GM12878 (cell line): ENCODE results near the gene CDC34. TPM values are rescaled to one million over a fixed set of nuclear protein-coding genes. Genes with fewer than 3 reads are reported as not detected.

Source experiments
- CBFB ChIP-seq: IDR thresholded peaks from 2 replicates; pipeline ENCODE4 v1.6.1; 2016; ENCODE audit warnings: antibody characterized with exemption, low read depth
- CBX3 ChIP-seq: fragments of 200-600 bp; sonication (generic); IDR thresholded peaks from 2 replicates; pipeline ENCODE4 v1.6.1; 2016; ENCODE audit warnings: low read depth, borderline replicate concordance
- CHD4 ChIP-seq: fragments of 200-600 bp; sonication (generic); IDR thresholded peaks from 2 replicates; pipeline ENCODE4 v1.6.1; 2016; ENCODE audit warnings: mild to moderate bottlenecking
- CREM ChIP-seq: IDR thresholded peaks from 2 replicates; pipeline ENCODE4 v1.6.1; 2014; ENCODE audit warnings: antibody characterized with exemption, low read depth
- DPF2 ChIP-seq: fragments of 450-650 bp; IDR thresholded peaks from 2 replicates; pipeline ENCODE4 v1.6.1; 2017; ENCODE audit warnings: mild to moderate bottlenecking
- EGR1 ChIP-seq, 2 experiments: IDR thresholded peaks; 1 replicate in 1 of 2; 2 replicates in 1 of 2; pipeline ENCODE4 v1.6.1; 2011 to 2012; ENCODE audit warnings: low read depth in 2 of 2, low read length in 2 of 2, borderline replicate concordance in 1 of 2, mild to moderate bottlenecking in 1 of 2, moderate library complexity in 1 of 2
- IRF4 ChIP-seq: IDR thresholded peaks from 2 replicates; pipeline ENCODE4 v1.6.1; 2011; ENCODE audit warnings: low read depth, low read length
- MAX ChIP-seq: IDR thresholded peaks from 2 replicates; pipeline ENCODE4 v1.6.1; 2012; ENCODE audit warnings: low read depth, low read length, improper control_type of control experiment
- MLLT1 ChIP-seq: fragments of 450-650 bp; IDR thresholded peaks from 2 replicates; pipeline ENCODE4 v1.6.1; 2016; ENCODE audit warnings: mild to moderate bottlenecking
- NFIC ChIP-seq: IDR thresholded peaks from 2 replicates; pipeline ENCODE4 v1.6.1; 2012; ENCODE audit warnings: low read depth, mild to moderate bottlenecking, inconsistent platforms, low read length, moderate library complexity
- PAX5 ChIP-seq: IDR thresholded peaks from 2 replicates; pipeline ENCODE4 v1.6.1; 2011; ENCODE audit warnings: low read depth, low read length, borderline replicate concordance
- PBX3 ChIP-seq: IDR thresholded peaks from 2 replicates; pipeline ENCODE4 v1.6.1; 2011; ENCODE audit warnings: mild to moderate bottlenecking, low read depth, low read length, moderate library complexity; ENCODE audit not compliant: insufficient replicate concordance
- PML ChIP-seq: IDR thresholded peaks from 2 replicates; pipeline ENCODE4 v1.6.1; 2012; ENCODE audit warnings: low read length, inconsistent platforms
- RAD21 ChIP-seq: IDR thresholded peaks from 2 replicates; pipeline ENCODE4 v1.6.1; 2011; ENCODE audit warnings: mild to moderate bottlenecking, low read depth, low read length, moderate library complexity; ENCODE audit not compliant: insufficient read depth
- RCOR1 ChIP-seq: conservative IDR thresholded peaks from 2 replicates; pipeline ENCODE4 v1.6.1; 2012; ENCODE audit warnings: low read depth, low read length, improper control_type of control experiment
- RFX5 ChIP-seq: IDR thresholded peaks from 2 replicates; pipeline ENCODE4 v1.6.1; 2011; ENCODE audit warnings: low read depth, low read length, improper control_type of control experiment
- RUNX3 ChIP-seq: IDR thresholded peaks from 2 replicates; pipeline ENCODE4 v1.6.1; 2012; ENCODE audit warnings: low read length, inconsistent platforms
- SUPT20H ChIP-seq: IDR thresholded peaks from 2 replicates; pipeline ENCODE4 v1.6.1; 2011; ENCODE audit warnings: low read depth, mild to moderate bottlenecking, low read length, moderate library complexity, borderline replicate concordance; ENCODE audit not compliant: control insufficient read depth
- TCF12 ChIP-seq: IDR thresholded peaks from 2 replicates; pipeline ENCODE4 v1.6.1; 2011; ENCODE audit warnings: low read depth, mild to moderate bottlenecking, low read length
- polyA plus RNA-seq, 11 experiments: library from polyadenylated mRNA; depleted of rRNA in 4 of 11; unstranded in 6 of 11; stranded (reverse) in 5 of 11; fragments of >200 nt; fragmentation: Nextera tagmentation in 4 of 11; fragmentation: Illumina TruSeq in 1 of 11; extraction: Ambion mirVana in 4 of 11; extraction: Trizol in 1 of 11; gene quantifications; 1 replicate in 1 of 11; 2 replicates in 10 of 11; pipeline versions ENCODE4 v1.2.1 to v1.2.3, GENCODE V29; 2011 to 2016; ENCODE audit warnings: inconsistent platforms in 2 of 11, missing spikeins in 2 of 11, low read depth in 1 of 11
- total RNA-seq, 4 experiments: library from RNA; depleted of rRNA in 3 of 4; stranded (reverse); fragments of >200 nt in 3 of 4; fragmentation: Illumina TruSeq in 1 of 4; extraction: Trizol in 1 of 4; gene quantifications; 2 replicates each; pipeline versions ENCODE4 v1.2.1 to v1.2.3, GENCODE V29; 2013 to 2021
- TF ChIP-seq, protein P1 (sequence below): fragments of 150-350 bp; IDR thresholded peaks from 2 replicates; pipeline ENCODE4 v1.6.1; 2016; ENCODE audit warnings: low read depth, low read length
- TF ChIP-seq, protein P2 (sequence below): fragments of 450-650 bp; IDR thresholded peaks from 2 replicates; pipeline ENCODE4 v1.6.1; 2017; ENCODE audit warnings: mild to moderate bottlenecking, moderate library complexity

CDC34 gene
- total and polyA plus RNA-seq, 10 of the 15 experiments (the other 5 are each of a cell fraction or from before 2014, with no cell fraction given), result 0.31 to 48.9 (median 28.5) TPM

DNA sequence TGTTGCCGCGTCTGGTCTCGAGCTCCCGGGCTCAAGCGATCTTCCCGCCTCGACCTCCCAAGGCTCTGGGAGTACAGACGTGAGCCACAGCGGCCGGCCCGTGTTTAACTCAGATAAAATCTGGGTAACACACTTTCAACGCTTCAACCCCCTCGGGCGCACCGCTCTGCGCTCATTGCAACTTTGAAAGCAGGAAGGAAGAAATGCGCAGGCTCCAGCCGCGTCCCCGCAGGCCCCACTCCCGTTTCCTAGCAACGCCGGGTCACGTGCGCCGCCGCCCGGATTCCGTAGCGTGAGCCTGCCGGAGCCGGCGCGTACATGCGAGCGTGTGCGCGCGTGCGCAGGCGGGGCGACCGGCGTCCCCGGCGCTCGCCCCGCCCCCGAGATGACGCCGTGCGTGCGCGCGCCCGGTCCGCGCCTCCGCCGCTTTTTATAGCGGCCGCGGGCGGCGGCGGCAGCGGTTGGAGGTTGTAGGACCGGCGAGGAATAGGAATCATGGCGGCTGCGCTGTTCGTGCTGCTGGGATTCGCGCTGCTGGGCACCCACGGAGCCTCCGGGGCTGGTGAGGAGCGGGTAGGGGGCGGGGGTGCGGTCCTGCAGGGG, 40.7 kb downstream of the CDC34 start, which contains the start of gene BSG (continued):
- TF ChIP-seq NFIC, result no peak
- TF ChIP-seq TCF12, result peak; percentile 61; the same call in 1 of the 2 replicates
- TF ChIP-seq PML, result peak; percentile 93
- TF ChIP-seq, protein P1, sequence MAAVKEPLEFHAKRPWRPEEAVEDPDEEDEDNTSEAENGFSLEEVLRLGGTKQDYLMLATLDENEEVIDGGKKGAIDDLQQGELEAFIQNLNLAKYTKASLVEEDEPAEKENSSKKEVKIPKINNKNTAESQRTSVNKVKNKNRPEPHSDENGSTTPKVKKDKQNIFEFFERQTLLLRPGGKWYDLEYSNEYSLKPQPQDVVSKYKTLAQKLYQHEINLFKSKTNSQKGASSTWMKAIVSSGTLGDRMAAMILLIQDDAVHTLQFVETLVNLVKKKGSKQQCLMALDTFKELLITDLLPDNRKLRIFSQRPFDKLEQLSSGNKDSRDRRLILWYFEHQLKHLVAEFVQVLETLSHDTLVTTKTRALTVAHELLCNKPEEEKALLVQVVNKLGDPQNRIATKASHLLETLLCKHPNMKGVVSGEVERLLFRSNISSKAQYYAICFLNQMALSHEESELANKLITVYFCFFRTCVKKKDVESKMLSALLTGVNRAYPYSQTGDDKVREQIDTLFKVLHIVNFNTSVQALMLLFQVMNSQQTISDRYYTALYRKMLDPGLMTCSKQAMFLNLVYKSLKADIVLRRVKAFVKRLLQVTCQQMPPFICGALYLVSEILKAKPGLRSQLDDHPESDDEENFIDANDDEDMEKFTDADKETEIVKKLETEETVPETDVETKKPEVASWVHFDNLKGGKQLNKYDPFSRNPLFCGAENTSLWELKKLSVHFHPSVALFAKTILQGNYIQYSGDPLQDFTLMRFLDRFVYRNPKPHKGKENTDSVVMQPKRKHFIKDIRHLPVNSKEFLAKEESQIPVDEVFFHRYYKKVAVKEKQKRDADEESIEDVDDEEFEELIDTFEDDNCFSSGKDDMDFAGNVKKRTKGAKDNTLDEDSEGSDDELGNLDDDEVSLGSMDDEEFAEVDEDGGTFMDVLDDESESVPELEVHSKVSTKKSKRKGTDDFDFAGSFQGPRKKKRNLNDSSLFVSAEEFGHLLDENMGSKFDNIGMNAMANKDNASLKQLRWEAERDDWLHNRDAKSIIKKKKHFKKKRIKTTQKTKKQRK, result no peak
- peak; percentile 68 to 92 for TF ChIP-seq EGR1 (IDR thresholded peaks at IDR 0.05; ENCODE audit: borderline replicate concordance in 1 of 2, low read depth in 2 of 2, low read length in 2 of 2)
- TF ChIP-seq RAD21, result no peak
- TF ChIP-seq PAX5, result no peak
- no peak for TF ChIP-seq SUPT20H
- TF ChIP-seq, protein P2, sequence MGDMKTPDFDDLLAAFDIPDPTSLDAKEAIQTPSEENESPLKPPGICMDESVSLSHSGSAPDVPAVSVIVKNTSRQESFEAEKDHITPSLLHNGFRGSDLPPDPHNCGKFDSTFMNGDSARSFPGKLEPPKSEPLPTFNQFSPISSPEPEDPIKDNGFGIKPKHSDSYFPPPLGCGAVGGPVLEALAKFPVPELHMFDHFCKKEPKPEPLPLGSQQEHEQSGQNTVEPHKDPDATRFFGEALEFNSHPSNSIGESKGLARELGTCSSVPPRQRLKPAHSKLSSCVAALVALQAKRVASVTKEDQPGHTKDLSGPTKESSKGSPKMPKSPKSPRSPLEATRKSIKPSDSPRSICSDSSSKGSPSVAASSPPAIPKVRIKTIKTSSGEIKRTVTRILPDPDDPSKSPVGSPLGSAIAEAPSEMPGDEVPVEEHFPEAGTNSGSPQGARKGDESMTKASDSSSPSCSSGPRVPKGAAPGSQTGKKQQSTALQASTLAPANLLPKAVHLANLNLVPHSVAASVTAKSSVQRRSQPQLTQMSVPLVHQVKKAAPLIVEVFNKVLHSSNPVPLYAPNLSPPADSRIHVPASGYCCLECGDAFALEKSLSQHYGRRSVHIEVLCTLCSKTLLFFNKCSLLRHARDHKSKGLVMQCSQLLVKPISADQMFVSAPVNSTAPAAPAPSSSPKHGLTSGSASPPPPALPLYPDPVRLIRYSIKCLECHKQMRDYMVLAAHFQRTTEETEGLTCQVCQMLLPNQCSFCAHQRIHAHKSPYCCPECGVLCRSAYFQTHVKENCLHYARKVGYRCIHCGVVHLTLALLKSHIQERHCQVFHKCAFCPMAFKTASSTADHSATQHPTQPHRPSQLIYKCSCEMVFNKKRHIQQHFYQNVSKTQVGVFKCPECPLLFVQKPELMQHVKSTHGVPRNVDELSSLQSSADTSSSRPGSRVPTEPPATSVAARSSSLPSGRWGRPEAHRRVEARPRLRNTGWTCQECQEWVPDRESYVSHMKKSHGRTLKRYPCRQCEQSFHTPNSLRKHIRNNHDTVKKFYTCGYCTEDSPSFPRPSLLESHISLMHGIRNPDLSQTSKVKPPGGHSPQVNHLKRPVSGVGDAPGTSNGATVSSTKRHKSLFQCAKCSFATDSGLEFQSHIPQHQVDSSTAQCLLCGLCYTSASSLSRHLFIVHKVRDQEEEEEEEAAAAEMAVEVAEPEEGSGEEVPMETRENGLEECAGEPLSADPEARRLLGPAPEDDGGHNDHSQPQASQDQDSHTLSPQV, result peak; percentile 43; the same call in 1 of the 2 replicates
- peak; percentile 78 for TF ChIP-seq DPF2
- no peak for TF ChIP-seq CHD4
- peak; percentile 53 for TF ChIP-seq CREM
- peak; percentile 79 for TF ChIP-seq CBFB
- TF ChIP-seq RFX5, result no peak
- peak; percentile 80 for TF ChIP-seq RUNX3
- TF ChIP-seq MAX, result peak; percentile 99
- TF ChIP-seq PBX3, result no peak
- no peak for TF ChIP-seq IRF4
- no peak for TF ChIP-seq MLLT1
- TF ChIP-seq RCOR1, result no peak
- TF ChIP-seq CBX3, result no peak
